Upper lobe of left lung (tissue), 6 donors: ENCODE measurements around the gene TGM2. TPM values are rescaled to one million over a fixed set of nuclear protein-coding genes. Genes with fewer than 3 reads are reported as not detected.

ENCODE experiments used
- ATAC-seq, 2 donors: fragments of 200-7000 bp; cut with Tn5 transposase; one replicate each; pipeline ENCODE4 v1.9.1; 2022; ENCODE audit warnings: mild to moderate bottlenecking in 2 of 2, moderate library complexity in 2 of 2; ENCODE audit not compliant: low FRiP score in 2 of 2
- DNase-seq, 2 donors: peaks; one replicate each; pipeline ENCODE4 v3.0.0-alpha.2; 2019 to 2020
- H3K27ac ChIP-seq, 4 donors: fragments of 200-600 bp; sonication (generic); one replicate each; pipeline ENCODE4 v1.5.1; 2016 to 2019
- H3K27me3 ChIP-seq, 4 donors: fragments of 200-600 bp; sonication (generic); one replicate each; pipeline ENCODE4 v1.5.1; 2017 to 2019
- H3K36me3 ChIP-seq, 4 donors: fragments of 200-600 bp; sonication (generic); one replicate each; pipeline ENCODE4 v1.5.1; 2016 to 2019
- H3K4me1 ChIP-seq, 4 donors: fragments of 200-600 bp; sonication (generic); one replicate each; pipeline ENCODE4 v1.5.1; 2018 to 2019
- H3K4me3 ChIP-seq, 4 donors: fragments of 200-600 bp; sonication (generic); one replicate each; pipeline ENCODE4 v1.5.1; 2017 to 2019; ENCODE audit warnings: mild to moderate bottlenecking in 2 of 4, moderate library complexity in 1 of 4
- H3K9me3 ChIP-seq, 4 donors: fragments of 200-600 bp; sonication (generic); one replicate each; pipeline ENCODE4 v1.5.1; 2018 to 2019
- CTCF ChIP-seq, 6 experiments: fragments of 450-650 bp in 4 of 6; fragments of 200-600 bp in 2 of 6; sonication (generic) in 2 of 6; IDR thresholded peaks; one replicate each; pipeline ENCODE4 v1.5.1; 2016 to 2019; ENCODE audit warnings: antibody characterized with exemption in 6 of 6
- EP300 ChIP-seq, 4 donors: sonication (generic); formaldehyde crosslinking; IDR thresholded peaks; one replicate each; pipeline ENCODE4 v1.5.1; 2017; ENCODE audit warnings: antibody characterized with exemption in 4 of 4, control low read depth in 2 of 4
- POLR2A ChIP-seq, 4 donors: fragments of 450-650 bp; IDR thresholded peaks; one replicate each; pipeline ENCODE4 v1.5.1; 2016 to 2017; ENCODE audit warnings: antibody characterized with exemption in 4 of 4, mild to moderate bottlenecking in 2 of 4
- POLR2AphosphoS5 ChIP-seq, 2 donors: sonication (generic); formaldehyde crosslinking; IDR thresholded peaks; one replicate each; pipeline ENCODE4 v1.5.1; 2017; ENCODE audit warnings: antibody characterized with exemption in 2 of 2
- WGBS, 2 donors: methylation state at CpG; one replicate each; pipeline ENCODE4 v1.1.5; 2017 to 2018; 5-methylcytosine and 5-hydroxymethylcytosine counted together
- total RNA-seq, 6 donors: library from RNA; depleted of rRNA in 4 of 6; stranded (reverse); fragments of >200 nt in 4 of 6; gene quantifications; one replicate each; pipeline versions ENCODE4 v1.1.0 to v1.2.1, GENCODE V29; 2016 to 2021
- donor health status: DM: no; HTN: no; CAD: no; lungs with moderate emphysema.
- donor health status: DM: no; HTN: yes; CAD: no; lungs with severe emphysema.

The TGM2 gene
- total RNA-seq, 6 donors from 2014 or later = 98.7 to 469 (median 290) TPM

- TF ChIP-seq EP300 (IDR thresholded peaks at IDR 0.05) (no peak), CTCF (IDR thresholded peaks at IDR 0.05) (no peak), POLR2A (IDR thresholded peaks at IDR 0.05) (no peak), POLR2AphosphoS5 (IDR thresholded peaks at IDR 0.05) (no peak)
- H3K9me3 ChIP-seq = no peaks in the 10 kb centered on the region
- peak overlapping the region; percentile 44 to 86 (median 62) for H3K27ac ChIP-seq
- H3K4me1 ChIP-seq = peaks cover 53 to 72% (median 57%) of the 10 kb centered on the region in 4 donors
- no peaks in the 10 kb centered on the region for H3K27me3 ChIP-seq
- no peak for ATAC-seq
- no peak for DNase-seq
- H3K36me3 ChIP-seq = peaks cover 0 to 88% (median 36%) of the 10 kb centered on the region in 4 donors
- no peak overlapping the region for H3K4me3 ChIP-seq
- 80 to 88% methylated on average over 23 of the region's 23 CpGs for WGBS, 2 donors
Observed at GRCh38 chr20:38141204-38141888, 23.7 kb downstream of the TGM2 start.

- H3K27ac ChIP-seq = peak overlapping the region; percentile 2 to 86 (median 58)
- WGBS, 2 donors = 44 to 55% methylated on average over 12 of the region's 12 CpGs
- no peak overlapping the region for H3K4me3 ChIP-seq
- ATAC-seq (no peak), DNase-seq (no peak)
- H3K4me1 ChIP-seq = peaks cover 61 to 78% (median 64%) of the 10 kb centered on the region in 4 donors
- H3K36me3 ChIP-seq = peaks cover 0 to 84% (median 37%) of the 10 kb centered on the region in 4 donors
- no peaks in the 10 kb centered on the region for H3K9me3 ChIP-seq
- TF ChIP-seq EP300 (IDR thresholded peaks at IDR 0.05) (peak in 1 of 4 donors; percentile 23), CTCF (IDR thresholded peaks at IDR 0.05) (no peak), POLR2A (IDR thresholded peaks at IDR 0.05) (no peak), POLR2AphosphoS5 (IDR thresholded peaks at IDR 0.05) (peak in 1 of 2 donors; percentile 31)
- no peaks in the 10 kb centered on the region for H3K27me3 ChIP-seq
Observed at GRCh38 chr20:38139977-38140753, 24.9 kb downstream of the TGM2 start.

- no peaks in the 10 kb centered on the region for H3K27me3 ChIP-seq
Observed at GRCh38 chr20:38139156-38139912, 25.7 kb downstream of the TGM2 start.

More at GRCh38 chr20:38139156-38139912, 25.7 kb downstream of the TGM2 start:
- Histone ChIP-seq H3K4me3 (no peak overlapping the region), H3K36me3 (peaks cover 0 to 82% (median 35%) of the 10 kb centered on the region in 4 donors), H3K9me3 (no peaks in the 10 kb centered on the region), H3K4me1 (peaks cover 61 to 77% (median 62%) of the 10 kb centered on the region in 4 donors), H3K27ac (peak overlapping the region; percentile 5 to 86 (median 58))
- no peak for DNase-seq
- TF ChIP-seq POLR2AphosphoS5 (IDR thresholded peaks at IDR 0.05) (no peak), EP300 (IDR thresholded peaks at IDR 0.05) (no peak), CTCF (IDR thresholded peaks at IDR 0.05) (no peak), POLR2A (IDR thresholded peaks at IDR 0.05) (no peak)
- 86 to 90% methylated on average over 24 to 25 of the region's 25 CpGs for WGBS, 2 donors
- no peak for ATAC-seq
